HepG2 (cell line): ENCODE results near the gene VWA3B. TPM values are rescaled to one million over a fixed set of nuclear protein-coding genes. Genes with fewer than 3 reads are reported as not detected.

Experiments used
- ATAC-seq: fragments of 200-7000 bp; cut with Tn5 transposase; 3 replicates; pipeline ENCODE4 v1.9.1; 2020; ENCODE audit warnings: mild to moderate bottlenecking, moderate library complexity
- BruUV-seq: library from RNA; stranded (reverse); fragments of 400-500 nt; replicated peaks from 2 replicates; lab custom pipeline; 2021; lab: Mats Ljungman, UMichigan
- CTCF ChIA-PET: fragments of 300-600 bp; formaldehyde crosslinking; extraction: SDS; loops from one replicate; lab custom pipeline; 2021; ENCODE audit warnings: low total read pairs, inconsistent platforms, low intra/inter-chr PET ratio; lab: Yijun Ruan, JAX
- POLR2A ChIA-PET: fragments of 350-600 bp; sonication (Branson Sonifier 250); formaldehyde crosslinking; loops from one replicate; lab custom pipeline; 2020; ENCODE audit warnings: antibody characterized with exemption, inconsistent platforms; lab: Yijun Ruan, JAX
- DNase-seq: peaks from one replicate; pipeline ENCODE4 v3.0.0-alpha.2; 2015; ENCODE audit warnings: low spot score
- FAIRE-seq: peaks from 3 replicates; lab custom pipeline; 2011; peaks lifted over from hg19 to GRCh38; lab: Jason Lieb, UNC
- H2AFZ ChIP-seq: one replicate; pipeline ENCODE4 v1.6.1; 2011; ENCODE audit warnings: low read length, inconsistent platforms
- H3K27ac ChIP-seq: fragments of 300-600 bp; 3 replicates; pipeline ENCODE4 v1.8.0; 2011; ENCODE audit warnings: mixed run types, mild to moderate bottlenecking, mixed read lengths, low read length, inconsistent platforms; ENCODE audit not compliant: insufficient read depth; ENCODE audit errors: extremely low read length
- H3K27me3 ChIP-seq, 2 experiments: fragments of 200-600 bp in 1 of 2; 2 replicates in 1 of 2; 3 replicates in 1 of 2; pipeline versions ENCODE4 v1.6.0 to v1.8.0; 2011; ENCODE audit warnings: low read length in 2 of 2, mild to moderate bottlenecking in 2 of 2, moderate library complexity in 2 of 2, inconsistent platforms in 1 of 2; ENCODE audit not compliant: insufficient read depth in 2 of 2, control insufficient read depth in 1 of 2
- H3K36me3 ChIP-seq, 2 experiments: fragments of 200-600 bp in 1 of 2; replicated peaks in 1 of 2; 2 replicates in 1 of 2; 3 replicates in 1 of 2; pipeline versions ENCODE4 v1.5.1 to v1.8.0; 2011; ENCODE audit warnings: low read length in 2 of 2, inconsistent platforms in 1 of 2; ENCODE audit not compliant: insufficient read depth in 2 of 2, control insufficient read depth in 1 of 2
- H3K4me1 ChIP-seq: 2 replicates; pipeline ENCODE4 v1.5.1; 2012; ENCODE audit warnings: low read length, inconsistent platforms; ENCODE audit not compliant: insufficient read depth
- H3K4me2 ChIP-seq: 2 replicates; pipeline ENCODE4 v1.6.0; 2011; ENCODE audit warnings: low read depth, low read length, inconsistent platforms
- H3K4me3 ChIP-seq, 3 experiments: fragments of 200-600 bp in 1 of 3; sonication (generic), shearing (Covaris generic) in 1 of 3; replicated peaks in 1 of 3; 2 replicates each; pipeline ENCODE4 v1.5.1; 2011 to 2016; ENCODE audit warnings: low read length in 3 of 3, inconsistent platforms in 2 of 3, low read depth in 2 of 3, mild to moderate bottlenecking in 2 of 3, control low read depth in 1 of 3, mixed read lengths in 1 of 3; ENCODE audit not compliant: insufficient read depth in 1 of 3
- H3K79me2 ChIP-seq: one replicate; pipeline ENCODE4 v1.6.1; 2011; ENCODE audit warnings: low read length, inconsistent platforms; ENCODE audit not compliant: insufficient read depth
- H3K9ac ChIP-seq: 2 replicates; pipeline ENCODE4 v1.6.0; 2011; ENCODE audit warnings: mild to moderate bottlenecking, low read depth, low read length, inconsistent platforms; ENCODE audit not compliant: insufficient read depth
- H3K9me3 ChIP-seq: 2 replicates; pipeline ENCODE4 v1.5.1; 2012; ENCODE audit warnings: mild to moderate bottlenecking, low read length
- H4K20me1 ChIP-seq: 2 replicates; pipeline ENCODE4 v1.6.0; 2011; ENCODE audit warnings: inconsistent platforms, mild to moderate bottlenecking, low read length, moderate library complexity; ENCODE audit not compliant: insufficient read depth
- ARNT ChIP-seq: fragments of 450-650 bp; IDR thresholded peaks from 2 replicates; pipeline ENCODE4 v1.6.1; 2017
- ELF1 ChIP-seq: sonication (generic); formaldehyde crosslinking; IDR thresholded peaks from 2 replicates; pipeline ENCODE4 v1.4.0; 2020; ENCODE audit warnings: missing genetic modification reagents
- FOXJ3 ChIP-seq: sonication (generic); formaldehyde crosslinking; IDR thresholded peaks from 2 replicates; pipeline ENCODE4 v1.4.0; 2020; ENCODE audit warnings: missing genetic modification reagents, mild to moderate bottlenecking, borderline replicate concordance
- GATAD2A ChIP-seq: IDR thresholded peaks from 2 replicates; pipeline ENCODE4 v1.6.1; 2016
- JDP2 ChIP-seq: sonication (generic); formaldehyde crosslinking; IDR thresholded peaks from 2 replicates; pipeline ENCODE4 v1.8.1; 2022; ENCODE audit warnings: missing genetic modification reagents, borderline replicate concordance
- KAT8 ChIP-seq: IDR thresholded peaks from 2 replicates; pipeline ENCODE4 v1.6.1; 2016; ENCODE audit warnings: missing genetic modification reagents, missing compliant biosample characterization
- MBNL3 ChIP-seq: fragments of 250-450 bp; sonication (Bioruptor Pico); conservative IDR thresholded peaks from 2 replicates; pipeline ENCODE4 v1.8.0; 2022; ENCODE audit warnings: mild to moderate bottlenecking, inconsistent platforms
- MED13 ChIP-seq: sonication (generic); formaldehyde crosslinking; IDR thresholded peaks from 2 replicates; pipeline ENCODE4 v1.5.0; 2020; ENCODE audit warnings: missing genetic modification reagents
- PAWR ChIP-seq: sonication (generic); formaldehyde crosslinking; IDR thresholded peaks from 2 replicates; pipeline ENCODE4 v1.4.0; 2020; ENCODE audit warnings: missing genetic modification reagents, mild to moderate bottlenecking, borderline replicate concordance
- ZBTB7B ChIP-seq: sonication (generic); formaldehyde crosslinking; IDR thresholded peaks from 2 replicates; pipeline ENCODE4 v1.4.0; 2020; ENCODE audit warnings: missing genetic modification reagents
- ZNF101 ChIP-seq: sonication (generic); formaldehyde crosslinking; IDR thresholded peaks from 2 replicates; pipeline ENCODE4 v1.4.0; 2020; ENCODE audit warnings: mild to moderate bottlenecking, low read depth, missing genetic modification reagents, borderline replicate concordance
- ZNF766 ChIP-seq: sonication (generic); formaldehyde crosslinking; IDR thresholded peaks from 2 replicates; pipeline ENCODE4 v1.5.0; 2020; ENCODE audit warnings: missing genetic modification reagents, borderline replicate concordance
- WGBS: methylation state at CpG from one replicate; pipeline ENCODE4 v1.1.6; 2017; ENCODE audit warnings: low lambda C conversion rate; 5-methylcytosine and 5-hydroxymethylcytosine counted together
- in situ Hi-C: cut with HindIII; loops from 2 replicates; pipeline ENCODE4 v1.10.0; 2017; ENCODE audit warnings: low pct_unique_long_range_greater_than_20kb; ENCODE audit not compliant: extremely low pct_ligation_motif_present
- intact Hi-C: fragments of 100-400 bp; cut with micrococcal nuclease; formaldehyde crosslinking; loops from one replicate; pipeline ENCODE4 v1.10.0; 2022; ENCODE audit not compliant: unreplicated experiment
- polyA plus RNA-seq, 8 experiments: library from polyadenylated mRNA; depleted of rRNA in 3 of 8; stranded (reverse) in 7 of 8; unstranded in 1 of 8; fragments of >200 nt; fragmentation: Illumina TruSeq in 4 of 8; extraction: Trizol in 4 of 8; gene quantifications; 2 replicates each; pipeline versions ENCODE4 v1.2.1 to v1.2.3, GENCODE V29; 2011 to 2016; ENCODE audit warnings: low read depth in 4 of 8, missing spikeins in 1 of 8, mixed read lengths in 1 of 8; ENCODE audit not compliant: insufficient read depth in 1 of 8
- total RNA-seq, 5 experiments: library from RNA; depleted of rRNA; stranded (reverse); fragments of >200 nt; fragmentation: Illumina TruSeq; extraction: Trizol; gene quantifications; 2 replicates each; pipeline ENCODE4 v1.2.3, GENCODE V29; 2016; ENCODE audit warnings: low read depth in 1 of 5
- TF ChIP-seq, protein P1 (sequence below): sonication (generic); formaldehyde crosslinking; IDR thresholded peaks from 2 replicates; pipeline ENCODE4 v1.4.0; 2020; ENCODE audit warnings: missing genetic modification reagents, borderline replicate concordance
- TF ChIP-seq, protein P2 (sequence below), 2 experiments: sonication (generic) in 1 of 2; formaldehyde crosslinking in 1 of 2; IDR thresholded peaks; 2 replicates each; pipeline versions ENCODE4 v1.6.1 to v1.9.0; 2014 to 2022; ENCODE audit warnings: antibody characterized with exemption in 1 of 2, borderline replicate concordance in 1 of 2, inconsistent platforms in 1 of 2, low read depth in 1 of 2, missing genetic modification reagents in 1 of 2
- TF ChIP-seq, protein P3 (sequence below): sonication (generic); formaldehyde crosslinking; IDR thresholded peaks from 2 replicates; pipeline ENCODE4 v1.4.0; 2020; ENCODE audit warnings: missing genetic modification reagents, borderline replicate concordance

VWA3B gene
- total and polyA plus RNA-seq, 2 of the 13 experiments (the other 11 are each of a cell fraction or from before 2014, with no cell fraction given) = not detected

DNA sequence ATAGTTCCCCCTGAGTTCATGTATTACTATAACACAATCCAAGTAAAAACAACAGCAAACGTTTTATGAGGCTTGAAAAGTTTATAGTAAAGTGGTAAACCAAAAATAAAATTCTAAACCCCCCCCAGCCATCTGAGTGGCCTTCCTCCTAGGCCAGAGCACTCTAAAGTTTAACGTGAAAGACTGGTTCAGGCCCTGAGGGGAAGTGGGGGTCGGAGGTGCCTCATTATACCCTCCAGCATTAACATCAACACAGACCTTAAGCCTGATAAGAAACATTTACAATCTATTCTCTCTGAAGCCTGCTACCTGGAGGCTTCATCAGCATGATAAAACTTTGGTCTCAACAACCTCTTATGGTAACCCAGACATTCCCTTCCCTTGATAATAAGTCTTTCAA, 230.2 kb downstream of the VWA3B start:
- H3K9ac ChIP-seq = no peak overlapping the region
- in situ Hi-C loops (no loop called here), intact Hi-C loops (no loop called here)
- H3K79me2 ChIP-seq = no peaks in the 10 kb centered on the region
- POLR2A ChIA-PET = no interaction called here
- CTCF ChIA-PET = no interaction called here
- FAIRE-seq (no peak), ATAC-seq (no peak), DNase-seq (no peak)
- H3K36me3 ChIP-seq = no peaks in the 10 kb centered on the region
- 11% methylated on average over 3 of the region's 3 CpGs for WGBS
- no peak overlapping the region for H3K4me2 ChIP-seq
- no peaks in the 10 kb centered on the region for H3K4me1 ChIP-seq
- no peaks in the 10 kb centered on the region for H4K20me1 ChIP-seq
- peaks cover 0 to 3% of the 10 kb centered on the region in 2 experiments; a peak in 1 of 5 replicates for H3K27me3 ChIP-seq
- H3K27ac ChIP-seq = no peak overlapping the region
- H2AFZ ChIP-seq = no peak overlapping the region
- H3K4me3 ChIP-seq = no peak overlapping the region
- no TSS peak for BruUV-seq
- H3K9me3 ChIP-seq = peaks cover 29% of the 10 kb centered on the region
- TF ChIP-seq ARNT (no peak), MED13 (CRISPR knock-in tag) (no peak), GATAD2A (CRISPR knock-in tag) (no peak), FOXJ3 (CRISPR knock-in tag) (no peak), KAT8 (CRISPR knock-in tag) (no peak), ZNF766 (CRISPR knock-in tag) (no peak), MBNL3 (CRISPR knock-in tag) (no peak), ZBTB7B (CRISPR knock-in tag) (no peak), ZNF101 (CRISPR knock-in tag) (no peak), JDP2 (CRISPR knock-in tag) (no peak), ELF1 (CRISPR knock-in tag) (no peak), PAWR (no peak)
- TF ChIP-seq, protein P1, sequence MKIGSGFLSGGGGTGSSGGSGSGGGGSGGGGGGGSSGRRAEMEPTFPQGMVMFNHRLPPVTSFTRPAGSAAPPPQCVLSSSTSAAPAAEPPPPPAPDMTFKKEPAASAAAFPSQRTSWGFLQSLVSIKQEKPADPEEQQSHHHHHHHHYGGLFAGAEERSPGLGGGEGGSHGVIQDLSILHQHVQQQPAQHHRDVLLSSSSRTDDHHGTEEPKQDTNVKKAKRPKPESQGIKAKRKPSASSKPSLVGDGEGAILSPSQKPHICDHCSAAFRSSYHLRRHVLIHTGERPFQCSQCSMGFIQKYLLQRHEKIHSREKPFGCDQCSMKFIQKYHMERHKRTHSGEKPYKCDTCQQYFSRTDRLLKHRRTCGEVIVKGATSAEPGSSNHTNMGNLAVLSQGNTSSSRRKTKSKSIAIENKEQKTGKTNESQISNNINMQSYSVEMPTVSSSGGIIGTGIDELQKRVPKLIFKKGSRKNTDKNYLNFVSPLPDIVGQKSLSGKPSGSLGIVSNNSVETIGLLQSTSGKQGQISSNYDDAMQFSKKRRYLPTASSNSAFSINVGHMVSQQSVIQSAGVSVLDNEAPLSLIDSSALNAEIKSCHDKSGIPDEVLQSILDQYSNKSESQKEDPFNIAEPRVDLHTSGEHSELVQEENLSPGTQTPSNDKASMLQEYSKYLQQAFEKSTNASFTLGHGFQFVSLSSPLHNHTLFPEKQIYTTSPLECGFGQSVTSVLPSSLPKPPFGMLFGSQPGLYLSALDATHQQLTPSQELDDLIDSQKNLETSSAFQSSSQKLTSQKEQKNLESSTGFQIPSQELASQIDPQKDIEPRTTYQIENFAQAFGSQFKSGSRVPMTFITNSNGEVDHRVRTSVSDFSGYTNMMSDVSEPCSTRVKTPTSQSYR (CRISPR knock-in tag) = no peak
- TF ChIP-seq, protein P2, sequence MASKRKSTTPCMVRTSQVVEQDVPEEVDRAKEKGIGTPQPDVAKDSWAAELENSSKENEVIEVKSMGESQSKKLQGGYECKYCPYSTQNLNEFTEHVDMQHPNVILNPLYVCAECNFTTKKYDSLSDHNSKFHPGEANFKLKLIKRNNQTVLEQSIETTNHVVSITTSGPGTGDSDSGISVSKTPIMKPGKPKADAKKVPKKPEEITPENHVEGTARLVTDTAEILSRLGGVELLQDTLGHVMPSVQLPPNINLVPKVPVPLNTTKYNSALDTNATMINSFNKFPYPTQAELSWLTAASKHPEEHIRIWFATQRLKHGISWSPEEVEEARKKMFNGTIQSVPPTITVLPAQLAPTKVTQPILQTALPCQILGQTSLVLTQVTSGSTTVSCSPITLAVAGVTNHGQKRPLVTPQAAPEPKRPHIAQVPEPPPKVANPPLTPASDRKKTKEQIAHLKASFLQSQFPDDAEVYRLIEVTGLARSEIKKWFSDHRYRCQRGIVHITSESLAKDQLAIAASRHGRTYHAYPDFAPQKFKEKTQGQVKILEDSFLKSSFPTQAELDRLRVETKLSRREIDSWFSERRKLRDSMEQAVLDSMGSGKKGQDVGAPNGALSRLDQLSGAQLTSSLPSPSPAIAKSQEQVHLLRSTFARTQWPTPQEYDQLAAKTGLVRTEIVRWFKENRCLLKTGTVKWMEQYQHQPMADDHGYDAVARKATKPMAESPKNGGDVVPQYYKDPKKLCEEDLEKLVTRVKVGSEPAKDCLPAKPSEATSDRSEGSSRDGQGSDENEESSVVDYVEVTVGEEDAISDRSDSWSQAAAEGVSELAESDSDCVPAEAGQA (IDR thresholded peaks at IDR 0.05; ENCODE audit: low read depth) = no peak
- TF ChIP-seq, protein P2 (CRISPR knock-in tag; IDR thresholded peaks at IDR 0.05; ENCODE audit: borderline replicate concordance) = no peak
- TF ChIP-seq, protein P3, sequence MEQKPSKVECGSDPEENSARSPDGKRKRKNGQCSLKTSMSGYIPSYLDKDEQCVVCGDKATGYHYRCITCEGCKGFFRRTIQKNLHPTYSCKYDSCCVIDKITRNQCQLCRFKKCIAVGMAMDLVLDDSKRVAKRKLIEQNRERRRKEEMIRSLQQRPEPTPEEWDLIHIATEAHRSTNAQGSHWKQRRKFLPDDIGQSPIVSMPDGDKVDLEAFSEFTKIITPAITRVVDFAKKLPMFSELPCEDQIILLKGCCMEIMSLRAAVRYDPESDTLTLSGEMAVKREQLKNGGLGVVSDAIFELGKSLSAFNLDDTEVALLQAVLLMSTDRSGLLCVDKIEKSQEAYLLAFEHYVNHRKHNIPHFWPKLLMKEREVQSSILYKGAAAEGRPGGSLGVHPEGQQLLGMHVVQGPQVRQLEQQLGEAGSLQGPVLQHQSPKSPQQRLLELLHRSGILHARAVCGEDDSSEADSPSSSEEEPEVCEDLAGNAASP (CRISPR knock-in tag) = no peak
